HUDEP-2 (cell line): Measurements from ENCODE around the gene PRR15.
A peak's percentile ranks its signal among the peaks of the same experiment; 100 is the strongest.

ENCODE experiments used
- DNase-seq, 76 experiments: peaks; one replicate each; lab custom pipeline; 2025; ENCODE audit not compliant: unreplicated experiment in 76 of 76; lab: John Stamatoyannopoulos, UW

Gene PRR15

GRCh38 chr7:29607889-29608288, 44.3 kb downstream of the PRR15 start:
- DNase-seq, result no peak

- peak in 56 of 76 experiments; percentile 1 to 70 (median 30) for DNase-seq
Measured at GRCh38 chr7:29609162-29610037, 45.8 kb downstream of the PRR15 start.

- no peak for DNase-seq
Measured at GRCh38 chr7:29610086-29610485, 46.5 kb downstream of the PRR15 start.

GRCh38 chr7:29611941-29612544, 48.4 kb downstream of the PRR15 start:
- DNase-seq, result no peak

GRCh38 chr7:29612596-29612995, 49.0 kb downstream of the PRR15 start:
- no peak for DNase-seq

- no peak for DNase-seq
Measured at GRCh38 chr7:29613100-29613499, 49.5 kb downstream of the PRR15 start.

- no peak for DNase-seq
Measured at GRCh38 chr7:29614229-29614628, 50.6 kb downstream of the PRR15 start.
